Transverse colon (tissue), 4 donors: ENCODE measurements around the gene MED27. TPM values are rescaled to one million over a fixed set of nuclear protein-coding genes. Genes with fewer than 3 reads are reported as not detected.

Source experiments
- DNase-seq: peaks from one replicate; pipeline ENCODE4 v3.0.0-alpha.2; 2019
- H3K27ac ChIP-seq, 4 donors: fragments of 200-600 bp; sonication (generic); 2 replicates each; pipeline ENCODE4 v1.5.1; 2016 to 2018; ENCODE audit warnings: inconsistent platforms in 4 of 4
- H3K27me3 ChIP-seq: fragments of 200-600 bp; sonication (generic); 2 replicates; pipeline ENCODE4 v1.5.1; 2017; ENCODE audit warnings: inconsistent platforms
- H3K36me3 ChIP-seq, 4 donors: fragments of 200-600 bp; sonication (generic); 2 replicates each; pipeline ENCODE4 v1.5.1; 2017 to 2019; ENCODE audit warnings: inconsistent platforms in 4 of 4
- H3K4me1 ChIP-seq, 4 donors: fragments of 200-600 bp; sonication (generic); 2 replicates each; pipeline ENCODE4 v1.5.1; 2017 to 2020; ENCODE audit warnings: inconsistent platforms in 4 of 4
- H3K4me3 ChIP-seq, 4 donors: fragments of 200-600 bp; sonication (generic); 1 replicate in 1 of 4; 2 replicates in 3 of 4; pipeline versions ENCODE4 v1.5.1 to v1.6.1; 2017 to 2019; ENCODE audit warnings: inconsistent platforms in 4 of 4
- H3K9me3 ChIP-seq, 2 donors: fragments of 200-600 bp; sonication (generic); 2 replicates each; pipeline ENCODE4 v1.5.1; 2017 to 2019; ENCODE audit warnings: inconsistent platforms in 2 of 2
- EP300 ChIP-seq: sonication (generic); formaldehyde crosslinking; IDR thresholded peaks from one replicate; pipeline ENCODE4 v1.6.1; 2017; ENCODE audit warnings: antibody characterized with exemption, low read depth
- POLR2A ChIP-seq: fragments of 450-650 bp; IDR thresholded peaks from one replicate; pipeline ENCODE4 v1.6.1; 2016; ENCODE audit warnings: antibody characterized with exemption, mild to moderate bottlenecking, moderate library complexity
- POLR2AphosphoS5 ChIP-seq, 3 donors: sonication (generic); formaldehyde crosslinking; IDR thresholded peaks; one replicate each; pipeline ENCODE4 v1.6.1; 2016; ENCODE audit warnings: antibody characterized with exemption in 3 of 3
- WGBS, 2 donors: methylation state at CpG; one replicate each; pipeline ENCODE4 v1.1.5; 2018; ENCODE audit warnings: low coverage in 1 of 2; 5-methylcytosine and 5-hydroxymethylcytosine counted together
- in situ Hi-C, 4 donors: fragments of 200-750 bp; cut with MboI; loops; one replicate each; pipeline versions ENCODE4 v1.15.0 to v1.15.1; 2017; ENCODE audit warnings: low sequenced_read_pairs in 3 of 4, low pct_ligation_motif_present in 1 of 4, low pct_unique_long_range_greater_than_20kb in 1 of 4
- intact Hi-C: fragments of 100-400 bp; cut with DNase I; formaldehyde crosslinking; loops from one replicate; pipeline ENCODE4 v1.15.1; 2023; ENCODE audit warnings: low total_unique reads
- total RNA-seq, 4 donors: library from RNA; depleted of rRNA; stranded (reverse); fragments of >200 nt; gene quantifications; one replicate each; pipeline ENCODE4 v1.1.0, GENCODE V29; 2016
- TF ChIP-seq, protein P1 (sequence below), 5 experiments: fragments of 200-600 bp in 3 of 5; fragments of 450-650 bp in 2 of 5; sonication (generic) in 3 of 5; IDR thresholded peaks; 1 replicate in 2 of 5; 2 replicates in 3 of 5; pipeline ENCODE4 v1.5.1; 2016 to 2017; ENCODE audit warnings: antibody characterized with exemption in 5 of 5, inconsistent platforms in 3 of 5, mild to moderate bottlenecking in 2 of 5, moderate library complexity in 1 of 5

MED27 gene
- total RNA-seq, 4 donors from 2014 or later, result 2.6 to 12.6 (median 7.1) TPM

DNA sequence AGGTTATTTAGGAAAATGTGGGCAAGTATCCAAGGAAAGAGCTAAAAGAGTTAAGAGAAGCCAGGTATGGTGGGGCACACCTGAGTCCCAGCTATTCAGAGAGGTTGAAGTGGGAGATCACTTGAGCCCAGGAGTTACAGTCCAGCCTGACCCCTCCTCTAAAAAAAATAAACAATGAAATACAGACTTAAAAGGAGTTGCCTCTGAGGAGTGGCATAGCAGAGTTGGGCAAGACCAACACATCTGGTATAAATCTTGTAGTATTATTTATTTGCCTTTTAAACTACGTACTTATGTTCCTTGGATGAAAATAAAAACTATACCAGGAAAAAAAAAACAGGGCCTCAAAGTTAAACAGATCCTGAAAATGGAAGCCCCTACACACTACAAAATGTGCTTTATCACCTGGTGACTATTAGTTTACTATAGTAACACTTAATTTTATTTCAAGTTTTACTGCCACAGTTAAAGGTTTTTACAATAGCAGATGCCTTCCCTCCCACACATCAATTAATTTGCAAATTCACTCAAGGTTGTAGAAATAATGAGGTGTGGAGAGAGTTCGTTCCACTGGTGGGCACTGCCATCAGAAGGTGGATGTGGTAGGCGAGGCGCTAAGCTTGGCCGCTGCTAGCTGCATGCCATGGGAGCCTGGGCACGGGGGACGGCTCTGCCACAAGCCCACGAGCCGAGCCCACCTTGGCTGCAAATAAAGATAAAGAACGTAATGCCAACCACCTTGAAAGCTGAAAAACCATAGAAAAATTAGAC lies 48.0 kb downstream of the MED27 start:
- no peak for DNase-seq
- no peak for TF ChIP-seq POLR2A
- no peak for TF ChIP-seq EP300
- no peak for TF ChIP-seq POLR2AphosphoS5 (IDR thresholded peaks at IDR 0.05)
- TF ChIP-seq, protein P1, sequence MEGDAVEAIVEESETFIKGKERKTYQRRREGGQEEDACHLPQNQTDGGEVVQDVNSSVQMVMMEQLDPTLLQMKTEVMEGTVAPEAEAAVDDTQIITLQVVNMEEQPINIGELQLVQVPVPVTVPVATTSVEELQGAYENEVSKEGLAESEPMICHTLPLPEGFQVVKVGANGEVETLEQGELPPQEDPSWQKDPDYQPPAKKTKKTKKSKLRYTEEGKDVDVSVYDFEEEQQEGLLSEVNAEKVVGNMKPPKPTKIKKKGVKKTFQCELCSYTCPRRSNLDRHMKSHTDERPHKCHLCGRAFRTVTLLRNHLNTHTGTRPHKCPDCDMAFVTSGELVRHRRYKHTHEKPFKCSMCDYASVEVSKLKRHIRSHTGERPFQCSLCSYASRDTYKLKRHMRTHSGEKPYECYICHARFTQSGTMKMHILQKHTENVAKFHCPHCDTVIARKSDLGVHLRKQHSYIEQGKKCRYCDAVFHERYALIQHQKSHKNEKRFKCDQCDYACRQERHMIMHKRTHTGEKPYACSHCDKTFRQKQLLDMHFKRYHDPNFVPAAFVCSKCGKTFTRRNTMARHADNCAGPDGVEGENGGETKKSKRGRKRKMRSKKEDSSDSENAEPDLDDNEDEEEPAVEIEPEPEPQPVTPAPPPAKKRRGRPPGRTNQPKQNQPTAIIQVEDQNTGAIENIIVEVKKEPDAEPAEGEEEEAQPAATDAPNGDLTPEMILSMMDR (IDR thresholded peaks at IDR 0.05), result no peak
- H3K9me3 ChIP-seq, result no peaks in the 10 kb centered on the region
- H3K4me1 ChIP-seq, result no peaks in the 10 kb centered on the region
- intact Hi-C loops (no loop called here), in situ Hi-C loops (no loop called here)
- WGBS, 2 donors, result 90 to 92% methylated on average over 2 to 10 of the region's 10 CpGs
- no peak overlapping the region for H3K27ac ChIP-seq
- H3K4me3 ChIP-seq, result no peak overlapping the region
- H3K27me3 ChIP-seq, result no peaks in the 10 kb centered on the region
- H3K36me3 ChIP-seq, result no peaks in the 10 kb centered on the region

DNA sequence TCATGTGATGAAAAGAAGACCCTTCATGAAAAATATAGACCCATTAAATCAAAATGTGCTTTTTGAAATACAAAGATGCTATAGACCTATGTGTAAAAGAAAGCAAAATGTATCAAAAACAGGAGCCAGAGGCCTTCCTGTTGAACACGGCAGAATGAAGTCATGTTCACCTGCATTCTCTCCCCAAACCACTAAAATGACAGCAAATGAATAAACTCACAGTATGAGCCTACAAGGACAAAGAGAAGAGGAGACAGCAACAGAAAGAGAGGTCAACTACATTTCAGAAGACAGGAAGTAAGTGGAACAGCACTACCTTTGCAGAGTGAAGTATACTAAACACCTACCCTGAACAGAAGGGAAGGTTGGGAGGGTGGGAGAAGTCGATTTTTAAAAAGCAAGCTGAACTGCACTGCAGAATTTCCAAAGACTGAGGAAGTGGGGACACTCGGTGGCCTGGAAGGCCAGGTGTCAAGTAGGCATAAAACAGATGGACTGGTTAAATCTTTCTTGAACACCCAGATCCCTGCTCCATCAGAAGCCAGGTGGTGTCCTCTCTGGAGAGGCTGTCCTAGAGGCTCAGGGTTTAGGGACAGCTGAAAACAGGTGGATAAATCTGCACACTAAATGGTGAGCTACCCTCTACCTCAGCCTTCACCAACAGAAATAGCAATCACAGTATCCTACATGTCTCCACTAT lies 48.9 kb downstream of the MED27 start:
- Histone ChIP-seq H3K36me3 (no peaks in the 10 kb centered on the region), H3K4me1 (no peaks in the 10 kb centered on the region)
- WGBS, 2 donors, result 80% methylated on average over 3 of the region's 3 CpGs

DNA sequence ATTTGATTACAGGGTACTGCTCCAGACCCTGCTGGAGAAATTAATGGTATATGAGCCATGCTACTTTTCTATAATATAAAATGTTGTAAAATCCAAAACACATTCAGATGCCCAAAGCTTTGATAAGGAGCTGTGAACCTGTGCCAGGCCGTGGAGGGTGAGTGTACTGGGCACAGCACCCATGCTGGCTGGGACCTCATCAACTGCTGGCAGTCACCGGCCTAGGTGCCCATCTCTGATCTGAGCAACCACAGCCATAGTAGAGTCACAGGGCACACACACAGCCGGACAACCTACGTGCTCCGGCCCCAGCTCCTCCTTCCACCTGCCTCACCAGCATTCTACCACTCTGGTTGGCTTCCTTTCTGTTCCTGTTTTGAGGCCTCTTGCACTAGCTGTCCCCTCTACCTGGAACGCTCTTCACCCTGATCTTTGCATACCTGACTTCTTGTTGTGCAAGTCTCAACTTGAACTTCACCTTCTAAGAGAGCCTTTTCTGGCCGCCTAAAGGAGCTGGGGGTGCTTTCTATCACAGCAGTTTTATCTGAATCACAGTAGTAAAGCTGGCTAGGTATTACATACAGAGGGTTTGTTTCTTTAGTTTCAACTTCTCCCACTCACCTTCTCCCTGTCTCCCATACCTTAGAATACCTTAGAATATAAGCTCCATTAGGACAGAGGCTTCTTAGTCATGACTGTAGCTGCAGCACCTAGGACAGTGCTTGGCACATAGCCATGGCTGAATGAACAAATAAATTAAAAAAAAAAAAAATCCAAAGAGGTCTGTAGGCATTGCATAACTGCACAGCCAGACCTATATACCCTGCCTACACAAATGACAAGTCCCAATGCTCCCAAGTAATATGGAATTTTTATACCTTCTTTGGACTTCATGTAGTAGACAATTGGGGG lies 51.7 kb downstream of the MED27 start:
- Histone ChIP-seq H3K27ac (no peak overlapping the region), H3K4me3 (no peak overlapping the region), H3K27me3 (no peaks in the 10 kb centered on the region), H3K9me3 (no peaks in the 10 kb centered on the region), H3K36me3 (no peaks in the 10 kb centered on the region), H3K4me1 (no peaks in the 10 kb centered on the region)
- TF ChIP-seq POLR2AphosphoS5 (IDR thresholded peaks at IDR 0.05) (no peak), POLR2A (no peak), EP300 (no peak)
- TF ChIP-seq, protein P1 (IDR thresholded peaks at IDR 0.05), result no peak
- 93 to 96% methylated on average over 2 to 7 of the region's 7 CpGs for WGBS, 2 donors
- in situ Hi-C loops (no loop called here), intact Hi-C loops (no loop called here)
- DNase-seq, result no peak

More for the DNA sequence above, 48.9 kb downstream of the MED27 start:
- TF ChIP-seq EP300 (no peak), POLR2AphosphoS5 (IDR thresholded peaks at IDR 0.05) (no peak), POLR2A (no peak)
- TF ChIP-seq, protein P1 (IDR thresholded peaks at IDR 0.05), result no peak
- Histone ChIP-seq H3K9me3 (no peaks in the 10 kb centered on the region), H3K27ac (no peak overlapping the region), H3K4me3 (no peak overlapping the region), H3K27me3 (no peaks in the 10 kb centered on the region)
- intact Hi-C loops, result no loop called here
- in situ Hi-C loops, result no loop called here
- no peak for DNase-seq
